T-cell (primary cell): ENCODE data around the gene ADGRB3. TPM values are rescaled to one million over a fixed set of nuclear protein-coding genes. Genes with fewer than 3 reads are reported as not detected.
A peak's percentile ranks its signal among the peaks of the same experiment; 100 is the strongest.

Experiments used
- ATAC-seq, 4 experiments: fragments of 200-7000 bp in 3 of 4; fragments of 150-1000 bp in 1 of 4; cut with Tn5 transposase; replicated peaks in 1 of 4; 1 replicate in 3 of 4; 2 replicates in 1 of 4; pipeline ENCODE4 v1.10.0; 2021; ENCODE audit warnings: moderate library complexity in 3 of 4, mild to moderate bottlenecking in 2 of 4, moderate number of reproducible peaks in 1 of 4
- CTCF ChIA-PET, 2 donors: fragments of 300-600 bp; sonication (Branson Sonifier 250); formaldehyde crosslinking; loops; one replicate each; lab custom pipeline; 2022; ENCODE audit warnings: antibody characterized with exemption in 2 of 2; lab: Charles Lee
- POLR2A ChIA-PET, 2 donors: fragments of 300-600 bp; sonication (Branson Sonifier 250); formaldehyde crosslinking; loops; one replicate each; lab custom pipeline; 2022; ENCODE audit warnings: antibody characterized with exemption in 2 of 2; lab: Charles Lee
- DNase-seq, 35 experiments: peaks; one replicate each; pipeline versions ENCODE4 v3.0.0 to v3.0.0-alpha.2; 2013 to 2023
- H3K27ac ChIP-seq: one replicate; pipeline ENCODE4 v1.5.1; 2013; ENCODE audit warnings: low read length
- H3K27me3 ChIP-seq, 2 experiments: replicated peaks in 1 of 2; 1 replicate in 1 of 2; 2 replicates in 1 of 2; pipeline versions ENCODE4 v1.6.1 to v1.7.0; 2013; ENCODE audit warnings: low read length in 1 of 2, mixed read lengths in 1 of 2; ENCODE audit not compliant: control insufficient read depth in 2 of 2, insufficient read depth in 2 of 2; ENCODE audit errors: extremely low read depth in 1 of 2
- H3K36me3 ChIP-seq, 2 donors: 1 replicate in 1 of 2; 2 replicates in 1 of 2; pipeline versions ENCODE4 v1.6.1 to v1.7.0; 2013; ENCODE audit warnings: low read length in 1 of 2; ENCODE audit not compliant: control insufficient read depth in 2 of 2, insufficient read depth in 1 of 2; ENCODE audit errors: extremely low read depth in 1 of 2
- H3K4me1 ChIP-seq, 2 experiments: 1 replicate in 1 of 2; 2 replicates in 1 of 2; pipeline versions ENCODE4 v1.6.1 to v1.7.0; 2013; ENCODE audit warnings: low read length in 2 of 2, mixed read lengths in 1 of 2; ENCODE audit not compliant: insufficient read depth in 2 of 2, control insufficient read depth in 1 of 2; ENCODE audit errors: extremely low read depth in 1 of 2
- H3K4me3 ChIP-seq, 2 donors: 1 replicate in 1 of 2; 2 replicates in 1 of 2; pipeline versions ENCODE4 v1.5.1 to v1.7.0; 2013; ENCODE audit warnings: mild to moderate bottlenecking in 2 of 2, low read length in 1 of 2, moderate library complexity in 1 of 2; ENCODE audit not compliant: control insufficient read depth in 1 of 2; ENCODE audit errors: extremely low read depth in 1 of 2
- H3K9me3 ChIP-seq: 2 replicates; pipeline ENCODE4 v1.7.0; 2013
- H3K27ac Mint-ChIP-seq, 2 donors: one replicate each; pipeline ENCODE4 v1.8.0; 2020 to 2021; ENCODE audit warnings: mild to moderate bottlenecking in 2 of 2, mixed read lengths in 2 of 2
- H3K27me3 Mint-ChIP-seq, 2 donors: one replicate each; pipeline ENCODE4 v1.8.0; 2021 to 2022; ENCODE audit warnings: mixed read lengths in 2 of 2
- H3K36me3 Mint-ChIP-seq: one replicate; pipeline ENCODE4 v1.8.0; 2021; ENCODE audit warnings: mixed read lengths
- H3K4me1 Mint-ChIP-seq, 3 donors: one replicate each; pipeline ENCODE4 v1.8.0; 2020 to 2022; ENCODE audit warnings: mixed read lengths in 3 of 3, mild to moderate bottlenecking in 1 of 3
- H3K4me3 Mint-ChIP-seq, 3 donors: one replicate each; pipeline ENCODE4 v1.8.0; 2020 to 2022; ENCODE audit warnings: mild to moderate bottlenecking in 3 of 3, mixed read lengths in 3 of 3, moderate library complexity in 3 of 3
- H3K9me3 Mint-ChIP-seq, 3 donors: one replicate each; pipeline ENCODE4 v1.8.0; 2020 to 2022; ENCODE audit warnings: mixed read lengths in 3 of 3
- WGBS: methylation state at CpG from one replicate; pipeline ENCODE4 v1.1.5; 2013; ENCODE audit warnings: missing lambda C conversion rate; ENCODE audit not compliant: insufficient coverage; 5-methylcytosine and 5-hydroxymethylcytosine counted together
- total RNA-seq, 35 experiments: library from RNA in 6 of 35; stranded (reverse) in 6 of 35; fragments of 120-200 nt in 1 of 35; gene quantifications; one replicate each; pipeline versions ENCODE4 v1.2.1 to v1.2.4 and lab custom pipeline; 2013 to 2026

The ADGRB3 gene
- total RNA-seq, 5 donors from 2014 or later (not counting 1 experiment from before 2014, with no cell fraction given): not detected

DNA sequence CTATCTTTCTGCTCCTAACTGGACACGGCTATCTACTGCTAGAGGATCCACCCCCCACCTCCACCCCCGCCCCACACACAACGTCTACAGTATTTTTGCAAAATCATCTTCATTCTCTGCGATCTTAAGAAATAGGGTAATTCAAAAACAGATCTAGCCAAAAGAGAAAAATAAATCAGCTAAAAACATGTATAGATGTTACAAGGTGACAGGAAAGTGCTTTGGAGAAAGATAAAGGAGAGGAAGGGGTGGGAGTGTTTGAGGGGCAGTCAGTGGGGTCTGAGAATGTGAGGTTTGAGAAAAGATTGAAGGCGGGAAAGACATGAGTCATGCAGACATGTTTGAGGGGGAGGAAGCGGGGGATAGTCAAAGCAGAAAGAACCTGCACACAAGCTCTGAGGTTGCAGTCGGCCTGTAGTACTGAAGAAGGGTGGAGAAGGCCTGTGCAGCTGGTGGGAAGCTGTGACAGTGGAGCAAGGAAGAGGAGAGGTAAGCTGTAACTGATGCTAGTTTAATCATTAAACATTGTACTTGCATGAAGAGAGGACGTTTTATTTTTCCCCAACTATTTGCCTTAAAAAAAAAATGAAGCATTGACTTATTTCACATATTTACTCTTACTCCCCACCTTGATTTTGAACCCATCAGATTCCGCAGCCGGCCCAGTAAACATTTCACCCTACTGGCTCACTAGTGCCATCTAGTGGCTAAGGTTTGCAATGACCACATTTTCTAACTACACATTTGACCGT is 332.6 kb downstream of the ADGRB3 start:
- no peaks in the 10 kb centered on the region for H3K36me3 ChIP-seq
- CTCF ChIA-PET: interaction anchor here (0.6 to 1.2 kb wide), 4 partner anchors 8 to 1760 kb away, joined by 4 to 7 read pairs (median 4); no protein-coding TSS in a partner anchor
- ATAC-seq (peak in 2 of 4 experiments; percentile 35 to 44), DNase-seq (peak in 28 of 35 experiments; percentile 2 to 58 (median 21))
- H3K27me3 Mint-ChIP-seq: peaks cover 0 to 3% of the 10 kb centered on the region in 2 donors
- H3K9me3 ChIP-seq: no peaks in the 10 kb centered on the region
- H3K36me3 Mint-ChIP-seq: no peaks in the 10 kb centered on the region
- H3K4me3 ChIP-seq: no peak overlapping the region
- H3K27me3 ChIP-seq: no peaks in the 10 kb centered on the region
- WGBS: 17% methylated on average over 5 of the region's 11 CpGs
- no peaks in the 10 kb centered on the region for H3K4me1 ChIP-seq
- POLR2A ChIA-PET: no interaction called here
- no peak overlapping the region for H3K27ac ChIP-seq
- H3K4me1 Mint-ChIP-seq: peaks cover 0 to 9% (median 6%) of the 10 kb centered on the region in 3 donors
- H3K27ac Mint-ChIP-seq: no peak overlapping the region
- H3K4me3 Mint-ChIP-seq: no peak overlapping the region
- no peaks in the 10 kb centered on the region for H3K9me3 Mint-ChIP-seq

DNA sequence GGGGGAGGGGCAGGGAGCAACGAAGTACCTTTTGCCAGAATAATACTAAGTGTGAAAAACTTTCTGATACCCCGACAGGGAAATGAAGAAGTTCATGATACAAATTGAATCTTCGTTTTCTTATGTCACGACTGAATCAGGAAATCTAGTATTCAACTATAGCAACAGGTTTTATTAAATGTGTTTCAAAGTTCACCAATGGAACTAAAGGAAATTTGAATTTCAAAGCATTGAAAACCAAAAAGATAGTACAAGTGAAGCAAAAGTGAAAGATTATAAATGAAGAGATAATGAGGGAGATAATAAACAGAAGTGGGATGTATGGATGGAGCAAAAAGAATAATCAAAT is 333.2 kb downstream of the ADGRB3 start:
- Histone ChIP-seq H3K36me3 (no peaks in the 10 kb centered on the region), H3K27me3 (no peaks in the 10 kb centered on the region), H3K9me3 (no peaks in the 10 kb centered on the region), H3K4me3 (no peak overlapping the region), H3K27ac (no peak overlapping the region), H3K4me1 (no peaks in the 10 kb centered on the region)
- H3K36me3 Mint-ChIP-seq: no peaks in the 10 kb centered on the region
- POLR2A ChIA-PET: no interaction called here
- CTCF ChIA-PET: no interaction called here
- DNase-seq (no peak), ATAC-seq (no peak)
- no peaks in the 10 kb centered on the region for H3K9me3 Mint-ChIP-seq
- no peak overlapping the region for H3K4me3 Mint-ChIP-seq
- WGBS: no CpG with 5 or more reads among the region's 4 CpGs
- peaks cover 0 to 9% (median 6%) of the 10 kb centered on the region in 3 donors for H3K4me1 Mint-ChIP-seq
- no peak overlapping the region for H3K27ac Mint-ChIP-seq
- H3K27me3 Mint-ChIP-seq: peaks cover 0 to 3% of the 10 kb centered on the region in 2 donors

DNA sequence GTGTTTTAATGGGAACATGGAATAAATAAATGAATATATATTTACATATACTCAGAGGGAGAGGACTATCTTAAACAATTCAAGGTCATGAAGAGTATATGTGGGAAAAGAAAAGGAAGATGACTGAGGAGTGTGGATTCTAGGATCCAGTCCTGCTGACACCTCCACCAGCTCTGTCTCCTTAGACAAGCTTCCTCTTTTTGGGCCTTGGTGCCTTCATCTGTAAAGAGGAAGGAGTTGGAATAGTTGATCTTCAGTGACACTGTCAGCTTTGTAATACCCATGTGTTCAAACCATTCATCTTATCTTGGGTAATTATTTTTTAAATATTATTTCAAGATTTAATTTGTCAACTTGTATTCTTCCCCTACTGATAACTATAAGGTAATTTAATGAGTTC is 338.0 kb downstream of the ADGRB3 start:
- Histone ChIP-seq H3K27ac (no peak overlapping the region), H3K4me3 (no peak overlapping the region), H3K27me3 (no peaks in the 10 kb centered on the region), H3K9me3 (no peaks in the 10 kb centered on the region), H3K4me1 (no peaks in the 10 kb centered on the region), H3K36me3 (no peaks in the 10 kb centered on the region)
- CTCF ChIA-PET: no interaction called here
- ATAC-seq (no peak), DNase-seq (no peak)
- H3K36me3 Mint-ChIP-seq: no peaks in the 10 kb centered on the region
- peaks cover 0 to 1% (median 1%) of the 10 kb centered on the region in 3 donors for H3K4me1 Mint-ChIP-seq
- POLR2A ChIA-PET: no interaction called here
- no peak overlapping the region for H3K27ac Mint-ChIP-seq
- no peaks in the 10 kb centered on the region for H3K9me3 Mint-ChIP-seq
- no peaks in the 10 kb centered on the region for H3K27me3 Mint-ChIP-seq
- H3K4me3 Mint-ChIP-seq: no peak overlapping the region

DNA sequence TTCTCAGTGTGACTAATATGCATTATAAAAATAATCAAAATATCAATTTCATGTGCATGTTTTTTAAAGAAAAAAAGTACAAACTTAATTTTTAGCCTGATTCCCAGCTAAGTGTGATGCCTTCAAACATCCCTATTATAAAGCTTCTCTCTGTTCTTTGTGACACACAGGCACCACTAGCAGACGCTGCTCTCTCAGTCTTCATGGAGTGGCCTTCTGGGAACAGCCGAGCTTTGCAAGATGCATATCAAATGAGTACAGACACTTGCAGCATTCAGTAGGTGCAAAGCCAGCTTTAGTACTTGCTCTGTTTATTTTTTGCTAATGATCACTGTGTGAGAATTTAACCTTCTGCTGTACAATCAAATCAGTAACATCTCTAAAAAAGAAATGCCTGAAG is 340.0 kb downstream of the ADGRB3 start:
- Histone ChIP-seq H3K9me3 (no peaks in the 10 kb centered on the region), H3K4me1 (no peaks in the 10 kb centered on the region), H3K4me3 (no peak overlapping the region), H3K36me3 (no peaks in the 10 kb centered on the region), H3K27me3 (no peaks in the 10 kb centered on the region), H3K27ac (no peak overlapping the region)
- no peaks in the 10 kb centered on the region for H3K4me1 Mint-ChIP-seq
- no peak overlapping the region for H3K4me3 Mint-ChIP-seq
- H3K36me3 Mint-ChIP-seq: no peaks in the 10 kb centered on the region
- no peak for DNase-seq
- 60% methylated on average over 1 of the region's 2 CpGs for WGBS
- H3K27ac Mint-ChIP-seq: no peak overlapping the region
- POLR2A ChIA-PET: no interaction called here
- H3K27me3 Mint-ChIP-seq: no peaks in the 10 kb centered on the region
- CTCF ChIA-PET: interaction anchor here in 1 of 2 donors (0.9 kb wide), 1 partner anchor 12 kb away, joined by 3 read pairs; no protein-coding TSS in a partner anchor
- no peaks in the 10 kb centered on the region for H3K9me3 Mint-ChIP-seq
- no peak for ATAC-seq

DNA sequence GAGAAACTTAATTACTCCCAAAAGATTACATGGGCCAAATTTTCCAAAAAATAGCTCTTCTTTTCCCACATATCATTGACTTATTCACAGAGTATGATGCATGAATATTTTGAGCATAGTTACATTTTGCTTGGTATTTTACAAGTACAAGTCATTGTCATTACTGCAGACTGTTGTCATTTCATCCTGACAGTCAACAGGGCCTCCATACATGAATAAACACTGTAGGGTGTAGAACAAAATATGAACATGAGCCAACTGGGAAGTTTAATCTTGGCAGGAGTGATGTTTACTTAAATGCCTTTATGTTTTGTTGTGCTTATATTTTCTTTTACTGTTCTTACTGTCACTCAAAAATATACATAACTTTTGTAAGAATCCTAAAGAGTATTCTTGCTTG is 340.7 kb downstream of the ADGRB3 start:
- no peaks in the 10 kb centered on the region for H3K27me3 ChIP-seq
- Mint-ChIP-seq H3K9me3 (no peaks in the 10 kb centered on the region), H3K27ac (no peak overlapping the region), H3K4me1 (no peaks in the 10 kb centered on the region), H3K27me3 (no peaks in the 10 kb centered on the region), H3K4me3 (no peak overlapping the region), H3K36me3 (no peaks in the 10 kb centered on the region)
- H3K9me3 ChIP-seq: no peaks in the 10 kb centered on the region
- no peaks in the 10 kb centered on the region for H3K36me3 ChIP-seq
- DNase-seq: no peak
- ChIA-PET POLR2A (no interaction called here), CTCF (interaction anchor here (0.9 to 1.1 kb wide), 2 partner anchors 9 to 12 kb away, joined by 3 to 4 read pairs; no protein-coding TSS in a partner anchor)
- no peak overlapping the region for H3K27ac ChIP-seq
- no peak for ATAC-seq
- no peak overlapping the region for H3K4me3 ChIP-seq
- H3K4me1 ChIP-seq: no peaks in the 10 kb centered on the region

DNA sequence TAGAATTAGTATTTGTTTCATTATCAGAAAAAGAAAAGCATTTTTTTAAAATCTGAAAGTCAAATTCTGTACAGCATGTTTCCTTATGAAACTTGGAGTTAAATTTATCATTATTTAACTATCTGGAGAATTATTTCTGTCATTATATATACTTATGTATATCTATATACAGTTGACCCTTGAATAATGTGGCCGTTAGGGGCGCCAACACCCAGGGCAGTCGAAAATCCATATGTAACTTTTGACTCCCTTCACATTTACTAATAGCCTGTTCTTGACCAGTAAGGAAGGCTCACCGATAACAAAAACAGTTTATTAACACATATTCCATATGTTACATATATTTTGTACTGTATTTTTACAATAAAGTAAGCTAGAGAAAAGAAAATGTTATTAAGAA is 341.2 kb downstream of the ADGRB3 start:
- no peak for ATAC-seq
- ChIA-PET POLR2A (no interaction called here), CTCF (interaction anchor here in 1 of 2 donors (1.1 kb wide), 1 partner anchor 9 kb away, joined by 4 read pairs; no protein-coding TSS in a partner anchor)
- Mint-ChIP-seq H3K4me1 (no peaks in the 10 kb centered on the region), H3K9me3 (no peaks in the 10 kb centered on the region), H3K27me3 (no peaks in the 10 kb centered on the region), H3K36me3 (no peaks in the 10 kb centered on the region), H3K27ac (no peak overlapping the region), H3K4me3 (no peak overlapping the region)
- Histone ChIP-seq H3K27ac (no peak overlapping the region), H3K27me3 (no peaks in the 10 kb centered on the region), H3K4me3 (no peak overlapping the region), H3K4me1 (no peaks in the 10 kb centered on the region), H3K9me3 (no peaks in the 10 kb centered on the region), H3K36me3 (no peaks in the 10 kb centered on the region)
- no peak for DNase-seq
- WGBS: no CpG with 5 or more reads among the region's 4 CpGs
